Neural crest cell (in vitro differentiated cells): ENCODE results near the gene FAH. TPM values are rescaled to one million over a fixed set of nuclear protein-coding genes. Genes with fewer than 3 reads are reported as not detected.

ENCODE experiments used
- DNase-seq: peaks from one replicate; pipeline ENCODE4 v3.0.0; 2021; ENCODE audit warnings: low read depth, mixed read lengths, low spot score
- H3K27ac Mint-ChIP-seq: one replicate; pipeline ENCODE4 v1.8.0; 2021; ENCODE audit warnings: mild to moderate bottlenecking, mixed read lengths; ENCODE audit not compliant: unreplicated experiment
- H3K27me3 Mint-ChIP-seq: 2 replicates; pipeline ENCODE4 v1.8.0; 2021; ENCODE audit warnings: low read depth, mild to moderate bottlenecking, mixed read lengths
- H3K36me3 Mint-ChIP-seq: 2 replicates; pipeline ENCODE4 v1.8.0; 2021; ENCODE audit warnings: low read depth, mild to moderate bottlenecking, mixed read lengths
- H3K4me1 Mint-ChIP-seq: 2 replicates; pipeline ENCODE4 v1.8.0; 2021; ENCODE audit warnings: mixed read lengths
- H3K4me3 Mint-ChIP-seq: one replicate; pipeline ENCODE4 v1.8.0; 2021; ENCODE audit warnings: mild to moderate bottlenecking, mixed read lengths
- H3K9me3 Mint-ChIP-seq: 2 replicates; pipeline ENCODE4 v1.8.0; 2021; ENCODE audit warnings: mixed read lengths
- CTCF ChIP-seq: fragments of 200-600 bp; sonication (generic); conservative IDR thresholded peaks from 2 replicates; pipeline ENCODE4 v1.5.0; 2021; ENCODE audit warnings: antibody characterized with exemption, mild to moderate bottlenecking
- total RNA-seq: library from RNA; stranded (reverse); gene quantifications from 2 replicates; pipeline ENCODE4 v1.2.1, GENCODE V29; 2021

The FAH gene
- total RNA-seq, 1 donor from 2014 or later, result 21.1 TPM

DNA sequence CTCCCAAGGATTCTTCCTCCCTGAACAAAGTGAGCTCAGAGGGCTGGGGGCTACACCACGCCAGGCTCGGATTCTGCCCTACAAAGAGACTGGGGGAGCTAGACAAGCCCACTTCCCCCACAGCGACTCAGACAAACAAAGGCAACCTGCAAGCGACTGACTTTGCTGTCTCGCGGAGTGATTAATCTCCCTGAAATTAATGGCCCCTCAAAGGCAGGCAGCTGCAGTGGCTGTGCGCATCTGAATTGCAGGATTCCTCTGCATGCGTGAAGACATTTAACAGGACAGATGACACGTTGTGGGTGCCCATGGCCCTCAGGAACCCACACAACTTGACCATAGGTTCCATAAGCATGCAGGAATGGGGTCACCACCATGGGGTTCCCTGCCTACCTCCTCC lies 80.8 kb downstream of the FAH start:
- Mint-ChIP-seq H3K36me3 (no peaks in the 10 kb centered on the region), H3K9me3 (no peaks in the 10 kb centered on the region), H3K4me3 (peak overlapping the region; percentile 42), H3K27ac (peak overlapping the region; percentile 86), H3K27me3 (no peaks in the 10 kb centered on the region), H3K4me1 (peaks cover 39% of the 10 kb centered on the region)
- no peak for DNase-seq
- no peak for TF ChIP-seq CTCF

DNA sequence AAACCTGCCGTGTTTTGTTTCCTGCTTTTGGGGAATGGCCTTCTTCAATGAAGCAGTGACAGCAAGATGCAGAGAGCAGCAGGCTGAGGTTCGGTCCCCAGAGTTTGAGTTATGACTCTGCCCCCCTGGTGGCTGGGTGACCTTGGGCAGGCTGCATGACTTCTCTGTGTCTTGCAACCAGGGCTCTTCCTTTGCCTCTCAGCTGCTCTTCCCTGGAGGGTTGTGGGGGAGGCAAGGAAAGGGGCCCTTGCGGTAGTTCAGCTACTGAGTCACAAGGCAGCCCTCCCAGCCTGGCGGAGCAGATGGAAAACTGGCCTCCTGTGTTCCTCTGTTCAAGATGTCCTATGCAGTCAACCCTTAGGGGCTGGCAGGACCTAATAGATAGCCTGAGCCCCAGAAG lies 82.1 kb downstream of the FAH start:
- Mint-ChIP-seq H3K4me1 (peaks cover 35% of the 10 kb centered on the region), H3K4me3 (no peak overlapping the region), H3K27me3 (no peaks in the 10 kb centered on the region), H3K9me3 (no peaks in the 10 kb centered on the region), H3K36me3 (no peaks in the 10 kb centered on the region), H3K27ac (no peak overlapping the region)
- TF ChIP-seq CTCF, result peak; percentile 52
- peak; percentile 34 for DNase-seq

Other genes starting within 250 kb of the FAH start
- gene BCL2A1, start 181.8 kb upstream of the FAH start, total RNA-seq, result not detected in 2 replicates
- gene ZFAND6, start 93.3 kb upstream of the FAH start, total RNA-seq, result 50.6 and 51.9 TPM in 2 replicates
- gene CTXND1, start 99.2 kb downstream of the FAH start, total RNA-seq, result 1.3 TPM in 2 replicates